ENCODE measurements around the gene TSPO.

The TSPO gene

DNA sequence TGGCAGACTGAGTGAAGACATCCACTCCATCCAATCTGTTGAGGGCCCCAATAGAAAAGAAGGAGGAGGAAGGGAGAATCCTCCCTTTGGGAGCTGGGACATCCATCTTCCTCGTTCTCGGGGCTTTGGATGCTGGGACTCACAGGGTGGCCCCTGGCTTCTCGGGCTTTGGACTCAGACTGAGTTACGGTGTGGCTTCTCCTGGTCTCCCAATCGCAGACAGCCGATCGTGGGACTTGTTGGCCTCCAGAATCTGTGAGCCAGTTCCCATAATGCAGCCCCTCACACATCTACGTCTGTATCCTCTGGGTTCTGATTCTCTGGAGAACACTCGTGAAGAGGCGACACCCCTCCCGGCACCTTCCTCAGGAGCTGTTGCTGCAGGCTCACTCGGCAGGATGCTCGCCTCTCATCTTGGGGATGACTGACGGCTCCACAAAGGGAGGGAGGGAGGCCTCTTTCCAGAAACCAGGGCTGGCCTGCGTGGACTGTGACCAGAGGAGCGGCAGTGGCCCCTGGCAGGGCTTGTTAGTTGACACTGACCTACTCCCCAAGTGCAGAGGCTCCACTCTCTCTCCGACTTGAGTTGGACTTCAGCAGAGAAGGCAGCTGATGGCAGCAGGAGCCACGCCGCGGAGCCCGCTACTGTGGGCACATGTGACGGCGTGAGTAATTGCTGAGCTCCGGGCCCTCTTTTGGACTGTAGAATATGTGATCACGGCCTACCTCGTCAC lies 50.3 kb downstream of the TSPO start:
- no peak overlapping the region for H3K4me3 ChIP-seq (replicated peaks; ENCODE audit: low read depth, low read length)
- no peak for DNase-seq (ENCODE audit: extremely low read depth, low read depth)
- no peak for TF ChIP-seq CTCF (IDR thresholded peaks at IDR 0.05; ENCODE audit: low read depth, low read length, missing control alignments)

DNA sequence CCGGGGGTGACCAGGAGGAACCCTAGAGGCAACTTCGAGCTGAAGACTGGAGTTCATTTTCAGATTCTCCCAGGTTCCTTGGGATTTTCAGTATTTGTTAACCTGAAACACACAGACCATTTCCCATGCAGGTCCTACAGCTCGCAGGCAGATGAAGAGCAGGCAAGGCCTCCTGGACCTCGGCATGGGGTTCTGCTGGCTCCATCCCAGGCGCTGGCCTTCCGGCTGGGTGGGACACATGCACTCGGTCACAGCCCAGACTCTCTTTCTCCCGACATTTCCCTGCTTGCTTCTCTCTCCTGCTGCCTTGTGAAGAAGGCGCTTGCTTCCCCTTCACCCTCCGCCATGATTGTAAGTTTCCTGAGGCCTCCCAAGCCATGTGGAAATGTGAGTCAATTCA lies 51.0 kb downstream of the TSPO start:
- no peak for TF ChIP-seq CTCF (IDR thresholded peaks at IDR 0.05; ENCODE audit: low read depth, low read length, missing control alignments)
- no peak overlapping the region for H3K4me3 ChIP-seq (replicated peaks; ENCODE audit: low read depth, low read length)
- no peak for DNase-seq (ENCODE audit: extremely low read depth, low read depth)

GRCh38 chr22:43202756-43203410 lies 51.5 kb downstream of the TSPO start:
- TF ChIP-seq CTCF (IDR thresholded peaks at IDR 0.05; ENCODE audit: low read depth, low read length, missing control alignments): no peak
- no peak for DNase-seq (ENCODE audit: extremely low read depth, low read depth)
- no peak overlapping the region for H3K4me3 ChIP-seq (replicated peaks; ENCODE audit: low read depth, low read length)

GRCh38 chr22:43203471-43203981 lies 52.2 kb downstream of the TSPO start:
- TF ChIP-seq CTCF (IDR thresholded peaks at IDR 0.05; ENCODE audit: low read depth, low read length, missing control alignments): no peak
- no peak for DNase-seq (ENCODE audit: extremely low read depth, low read depth)
- H3K4me3 ChIP-seq (replicated peaks; ENCODE audit: low read depth, low read length): no peak overlapping the region

DNA sequence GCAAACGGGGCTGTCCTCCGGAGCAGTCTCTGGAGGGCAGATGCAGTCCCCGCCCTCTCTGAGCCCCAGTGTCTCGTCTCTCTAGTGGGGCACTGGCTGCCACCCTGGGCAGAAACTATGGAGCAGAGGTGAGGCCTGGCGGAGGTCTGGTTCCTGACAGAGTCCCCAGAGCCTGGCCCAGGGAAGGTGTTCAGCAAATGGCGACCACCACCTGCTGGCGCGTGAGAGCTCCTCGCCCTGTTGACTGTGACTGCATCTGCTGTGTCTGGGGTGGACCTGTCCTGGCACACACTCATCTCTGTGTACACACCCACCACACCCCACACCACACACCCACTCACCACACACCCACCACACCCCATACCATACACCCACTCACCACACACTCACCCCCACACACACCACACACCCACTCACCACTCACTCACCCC lies 53.9 kb downstream of the TSPO start:
- no peak overlapping the region for H3K4me3 ChIP-seq (replicated peaks; ENCODE audit: low read depth, low read length)
- TF ChIP-seq CTCF (IDR thresholded peaks at IDR 0.05; ENCODE audit: low read depth, low read length, missing control alignments): no peak
- DNase-seq (ENCODE audit: extremely low read depth, low read depth): no peak

GRCh38 chr22:43205748-43206508 lies 54.6 kb downstream of the TSPO start:
- no peak for TF ChIP-seq CTCF (IDR thresholded peaks at IDR 0.05; ENCODE audit: low read depth, low read length, missing control alignments)
- H3K4me3 ChIP-seq (replicated peaks; ENCODE audit: low read depth, low read length): no peak overlapping the region
- DNase-seq (ENCODE audit: extremely low read depth, low read depth): no peak
